Activated CD4-positive, alpha-beta memory T cell treated with anti-CD3 and anti-CD28 coated beads for 36 hours (primary cell): ENCODE measurements around the gene MYT1. TPM values are rescaled to one million over a fixed set of nuclear protein-coding genes. Genes with fewer than 3 reads are reported as not detected.

Source experiments
- CTCF ChIA-PET: fragments of 350-600 bp; sonication (Branson Sonifier 250); formaldehyde crosslinking; loops from one replicate; lab custom pipeline; 2021; ENCODE audit warnings: antibody characterized with exemption, inconsistent platforms; lab: Charles Lee
- POLR2A ChIA-PET: fragments of 350-600 bp; sonication (Branson Sonifier 250); formaldehyde crosslinking; loops from one replicate; lab custom pipeline; 2021; ENCODE audit warnings: antibody characterized with exemption; lab: Charles Lee
- DNase-seq: peaks from one replicate; pipeline ENCODE4 v3.0.0-alpha.2; 2020
- H3K27ac Mint-ChIP-seq: one replicate; pipeline ENCODE4 v1.8.0; 2021; ENCODE audit warnings: mixed read lengths
- H3K27me3 Mint-ChIP-seq: one replicate; pipeline ENCODE4 v1.8.0; 2021; ENCODE audit warnings: mixed read lengths
- H3K36me3 Mint-ChIP-seq: one replicate; pipeline ENCODE4 v1.8.0; 2021; ENCODE audit warnings: mixed read lengths
- H3K4me1 Mint-ChIP-seq: one replicate; pipeline ENCODE4 v1.8.0; 2021; ENCODE audit warnings: low read depth, mixed read lengths
- H3K4me3 Mint-ChIP-seq: one replicate; pipeline ENCODE4 v1.8.0; 2021; ENCODE audit warnings: mild to moderate bottlenecking, mixed read lengths
- H3K9me3 Mint-ChIP-seq: one replicate; pipeline ENCODE4 v1.8.0; 2021; ENCODE audit warnings: mixed read lengths
- intact Hi-C: fragments of 100-400 bp; cut with micrococcal nuclease; formaldehyde crosslinking; loops from one replicate; pipeline ENCODE4 v1.15.1; 2023
- total RNA-seq, 2 experiments: library from RNA; stranded (reverse); gene quantifications; one replicate each; pipeline ENCODE4 v1.2.3, GENCODE V29; 2021

The MYT1 gene
- total RNA-seq, 2 experiments from 2014 or later, result not detected

GRCh38 chr20:64143018-64143801, 21.0 kb upstream of the MYT1 start:
- Mint-ChIP-seq H3K4me1 (no peaks in the 10 kb centered on the region), H3K27ac (no peak overlapping the region), H3K27me3 (peaks cover 5% of the 10 kb centered on the region), H3K36me3 (peaks cover 5% of the 10 kb centered on the region), H3K9me3 (peaks cover 20% of the 10 kb centered on the region), H3K4me3 (no peak overlapping the region)
- ChIA-PET CTCF (no interaction called here), POLR2A (no interaction called here)
- DNase-seq, result no peak
- intact Hi-C loops, result no loop called here

- Mint-ChIP-seq H3K9me3 (peaks cover 20% of the 10 kb centered on the region), H3K4me3 (no peak overlapping the region), H3K27ac (no peak overlapping the region), H3K36me3 (peaks cover 5% of the 10 kb centered on the region), H3K4me1 (no peaks in the 10 kb centered on the region), H3K27me3 (peaks cover 5% of the 10 kb centered on the region)
- no peak for DNase-seq
- POLR2A ChIA-PET, result no interaction called here
- intact Hi-C loops, result no loop called here
- CTCF ChIA-PET, result no interaction called here
These were observed 19.9 kb upstream of the MYT1 start for GRCh38 chr20:64144144-64144912.

GRCh38 chr20:64145458-64146300, 18.6 kb upstream of the MYT1 start:
- peaks cover 5% of the 10 kb centered on the region for H3K36me3 Mint-ChIP-seq
- H3K4me1 Mint-ChIP-seq, result no peaks in the 10 kb centered on the region
- ChIA-PET CTCF (interaction anchor here (1.3 kb wide), 1 partner anchor 23 kb away, joined by 4 read pairs; no protein-coding TSS in a partner anchor), POLR2A (no interaction called here)
- H3K27me3 Mint-ChIP-seq, result peaks cover 3% of the 10 kb centered on the region
- no peak overlapping the region for H3K4me3 Mint-ChIP-seq
- DNase-seq, result peak; percentile 42
- H3K27ac Mint-ChIP-seq, result no peak overlapping the region
- H3K9me3 Mint-ChIP-seq, result peaks cover 20% of the 10 kb centered on the region
- intact Hi-C loops, result no loop called here

- intact Hi-C loops, result no loop called here
These were observed 17.8 kb upstream of the MYT1 start for GRCh38 chr20:64146301-64146935.

GRCh38 chr20:64146936-64147477, 17.2 kb upstream of the MYT1 start:
- peaks cover 20% of the 10 kb centered on the region for H3K9me3 Mint-ChIP-seq
- no peak overlapping the region for H3K4me3 Mint-ChIP-seq
- no peaks in the 10 kb centered on the region for H3K4me1 Mint-ChIP-seq
- no peak overlapping the region for H3K27ac Mint-ChIP-seq
- DNase-seq, result no peak
- ChIA-PET CTCF (interaction anchor here (1.3 kb wide), 1 partner anchor 24 kb away, joined by 4 read pairs; no protein-coding TSS in a partner anchor), POLR2A (no interaction called here)
- intact Hi-C loops, result no loop called here
- H3K27me3 Mint-ChIP-seq, result peaks cover 1% of the 10 kb centered on the region
- H3K36me3 Mint-ChIP-seq, result peaks cover 5% of the 10 kb centered on the region

More at GRCh38 chr20:64146301-64146935, 17.8 kb upstream of the MYT1 start:
- no peak overlapping the region for H3K27ac Mint-ChIP-seq
- ChIA-PET POLR2A (no interaction called here), CTCF (interaction anchor here (1.3 kb wide), 1 partner anchor 24 kb away, joined by 4 read pairs; no protein-coding TSS in a partner anchor)
- H3K9me3 Mint-ChIP-seq, result peaks cover 20% of the 10 kb centered on the region
- H3K36me3 Mint-ChIP-seq, result peaks cover 5% of the 10 kb centered on the region
- peaks cover 1% of the 10 kb centered on the region for H3K27me3 Mint-ChIP-seq
- H3K4me1 Mint-ChIP-seq, result no peaks in the 10 kb centered on the region
- no peak overlapping the region for H3K4me3 Mint-ChIP-seq
- DNase-seq, result no peak

GRCh38 chr20:64148581-64148980, 15.7 kb upstream of the MYT1 start:
- no peak for DNase-seq
- Mint-ChIP-seq H3K4me1 (no peaks in the 10 kb centered on the region), H3K27ac (no peak overlapping the region), H3K36me3 (peaks cover 5% of the 10 kb centered on the region), H3K27me3 (peaks cover 1% of the 10 kb centered on the region), H3K4me3 (no peak overlapping the region), H3K9me3 (peaks cover 20% of the 10 kb centered on the region)
- POLR2A ChIA-PET, result no interaction called here
- CTCF ChIA-PET, result no interaction called here
- intact Hi-C loops, result no loop called here

GRCh38 chr20:64149141-64149540, 15.1 kb upstream of the MYT1 start:
- H3K36me3 Mint-ChIP-seq, result peaks cover 5% of the 10 kb centered on the region
- CTCF ChIA-PET, result no interaction called here
- no peak overlapping the region for H3K4me3 Mint-ChIP-seq
- POLR2A ChIA-PET, result no interaction called here
- peaks cover 18% of the 10 kb centered on the region for H3K9me3 Mint-ChIP-seq
- intact Hi-C loops, result no loop called here
- peaks cover 1% of the 10 kb centered on the region for H3K27me3 Mint-ChIP-seq
- H3K27ac Mint-ChIP-seq, result no peak overlapping the region
- DNase-seq, result no peak
- no peaks in the 10 kb centered on the region for H3K4me1 Mint-ChIP-seq

- no peak overlapping the region for H3K4me3 Mint-ChIP-seq
- CTCF ChIA-PET, result no interaction called here
These were observed 14.3 kb upstream of the MYT1 start for GRCh38 chr20:64149809-64150560.

GRCh38 chr20:64150756-64151632, 13.3 kb upstream of the MYT1 start:
- CTCF ChIA-PET, result no interaction called here
- no peaks in the 10 kb centered on the region for H3K27me3 Mint-ChIP-seq
- no peaks in the 10 kb centered on the region for H3K9me3 Mint-ChIP-seq
- POLR2A ChIA-PET, result no interaction called here
- H3K4me1 Mint-ChIP-seq, result no peaks in the 10 kb centered on the region
- no peak overlapping the region for H3K4me3 Mint-ChIP-seq
- H3K36me3 Mint-ChIP-seq, result no peaks in the 10 kb centered on the region
- H3K27ac Mint-ChIP-seq, result no peak overlapping the region
- DNase-seq, result no peak
- intact Hi-C loops, result no loop called here

More at GRCh38 chr20:64149809-64150560, 14.3 kb upstream of the MYT1 start:
- intact Hi-C loops, result no loop called here
- H3K9me3 Mint-ChIP-seq, result peaks cover 10% of the 10 kb centered on the region
- DNase-seq, result no peak
- H3K4me1 Mint-ChIP-seq, result no peaks in the 10 kb centered on the region
- peaks cover 3% of the 10 kb centered on the region for H3K36me3 Mint-ChIP-seq
- POLR2A ChIA-PET, result no interaction called here
- H3K27me3 Mint-ChIP-seq, result no peaks in the 10 kb centered on the region
- no peak overlapping the region for H3K27ac Mint-ChIP-seq
